A673 (cell line): ENCODE data around the gene CELF5. TPM values are rescaled to one million over a fixed set of nuclear protein-coding genes. Genes with fewer than 3 reads are reported as not detected.
"Not testable (repeated sequence)": the region's sequence is repeated elsewhere in the genome, so short reads cannot be mapped to it uniquely, and the experiment has no call there.

ENCODE experiments used
- BruUV-seq: library from RNA; stranded (reverse); fragments of 400-500 nt; replicated peaks from 2 replicates; lab custom pipeline; 2021; lab: Mats Ljungman, UMichigan
- CTCF ChIA-PET: fragments of 300-600 bp; sonication (Branson Sonifier 250); formaldehyde crosslinking; loops from one replicate; lab custom pipeline; 2022; ENCODE audit warnings: antibody characterized with exemption; lab: Charles Lee
- POLR2A ChIA-PET: fragments of 300-600 bp; sonication (Branson Sonifier 250); formaldehyde crosslinking; loops from one replicate; lab custom pipeline; 2022; ENCODE audit warnings: antibody characterized with exemption; ENCODE audit not compliant: low non-redundant PET; lab: Charles Lee
- DNase-seq: peaks from one replicate; pipeline ENCODE4 v3.0.0-alpha.2; 2015; ENCODE audit warnings: low spot score
- H3K27ac ChIP-seq: fragments of 200-600 bp; sonication (generic); 2 replicates; pipeline ENCODE4 v1.5.1; 2016; ENCODE audit warnings: mixed run types, low read depth, mild to moderate bottlenecking, mixed read lengths, antibody characterized with exemption, low read length; ENCODE audit not compliant: poor library complexity, severe bottlenecking
- H3K27me3 ChIP-seq: fragments of 200-600 bp; sonication (generic); replicated peaks from 2 replicates; pipeline ENCODE4 v1.6.1; 2017; ENCODE audit warnings: mixed run types, low read depth, mild to moderate bottlenecking, mixed read lengths, antibody characterized with exemption, low read length; ENCODE audit not compliant: insufficient read depth, poor library complexity
- H3K36me3 ChIP-seq: fragments of 200-600 bp; sonication (generic); 2 replicates; pipeline ENCODE4 v1.6.1; 2016; ENCODE audit warnings: mixed run types, mild to moderate bottlenecking, mixed read lengths, antibody characterized with exemption, low read length; ENCODE audit not compliant: insufficient read depth, poor library complexity, severe bottlenecking
- H3K4me1 ChIP-seq: fragments of 200-600 bp; sonication (generic); 2 replicates; pipeline ENCODE4 v1.6.1; 2017; ENCODE audit warnings: mixed run types, mild to moderate bottlenecking, mixed read lengths, antibody characterized with exemption, low read length; ENCODE audit not compliant: insufficient read depth, poor library complexity, severe bottlenecking
- H3K4me3 ChIP-seq: fragments of 200-600 bp; sonication (generic); 2 replicates; pipeline ENCODE4 v1.5.1; 2016; ENCODE audit warnings: low read depth, mixed run types, mild to moderate bottlenecking, mixed read lengths, low read length; ENCODE audit not compliant: poor library complexity, severe bottlenecking
- H3K9me3 ChIP-seq: fragments of 200-600 bp; sonication (generic); 2 replicates; pipeline ENCODE4 v1.6.1; 2016; ENCODE audit warnings: mixed run types, low read depth, mild to moderate bottlenecking, mixed read lengths, antibody characterized with exemption, low read length; ENCODE audit not compliant: poor library complexity, severe bottlenecking
- EZH2 ChIP-seq: fragments of 200-600 bp; sonication (generic); IDR thresholded peaks from 2 replicates; pipeline ENCODE4 v1.6.1; 2017; ENCODE audit warnings: borderline replicate concordance, low read depth, mild to moderate bottlenecking, mixed read lengths, antibody characterized with exemption, low read length; ENCODE audit not compliant: poor library complexity, severe bottlenecking
- intact Hi-C: fragments of 100-400 bp; cut with micrococcal nuclease; formaldehyde crosslinking; loops from one replicate; pipeline ENCODE4 v1.10.0; 2022; ENCODE audit not compliant: unreplicated experiment
- total RNA-seq: library from RNA; stranded (reverse); gene quantifications from 2 replicates; pipeline ENCODE4 v1.2.3, GENCODE V29; 2021
- TF ChIP-seq, protein P1 (sequence below): fragments of 300-800, 200-600 bp; sonication (generic); conservative IDR thresholded peaks from 2 replicates; pipeline ENCODE4 v1.5.1; 2017; ENCODE audit warnings: low read depth, mild to moderate bottlenecking, antibody characterized with exemption, low read length, moderate library complexity, mixed read lengths

CELF5 gene
- total RNA-seq, 1 experiment from 2014 or later, result 3.7 TPM

DNA sequence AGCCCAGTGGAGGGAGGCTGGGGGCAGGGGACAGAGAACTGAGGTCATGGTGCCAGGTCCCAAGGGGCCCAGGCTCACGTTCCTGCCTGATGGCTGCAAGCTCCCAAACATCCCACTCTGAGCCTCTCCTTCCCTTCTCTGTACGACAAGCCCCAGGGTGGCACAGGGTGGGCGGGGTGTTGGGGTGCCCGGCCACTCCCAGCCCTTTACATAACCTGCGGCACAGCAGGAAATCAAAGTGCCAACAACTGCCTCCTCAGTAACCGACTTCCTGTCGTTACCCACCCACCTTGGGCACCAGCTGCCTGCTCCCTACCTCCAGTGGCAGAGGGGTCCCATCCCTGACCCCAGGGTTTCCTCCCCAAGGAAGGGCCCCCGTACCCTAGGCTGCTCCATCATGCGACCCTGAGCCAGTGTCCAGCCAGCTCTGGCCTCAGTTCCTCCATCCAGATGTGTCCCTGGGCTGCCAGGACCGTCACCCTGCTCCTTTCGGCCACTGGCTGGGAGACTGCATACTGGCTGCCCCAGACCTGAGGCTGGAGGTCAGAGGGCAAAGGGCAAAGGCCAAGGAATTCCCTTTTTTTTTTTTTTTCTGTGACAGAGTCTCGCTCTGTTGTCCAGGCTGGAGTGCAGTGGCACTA, 114.2 kb downstream of the CELF5 start:
- Histone ChIP-seq H3K36me3 (no peaks in the 10 kb centered on the region), H3K27me3 (no peaks in the 10 kb centered on the region), H3K9me3 (no peaks in the 10 kb centered on the region), H3K4me1 (peaks cover 8% of the 10 kb centered on the region), H3K27ac (no peak overlapping the region), H3K4me3 (no peak overlapping the region)
- intact Hi-C loops, result no loop called here
- no peak for TF ChIP-seq EZH2
- TF ChIP-seq, protein P1, sequence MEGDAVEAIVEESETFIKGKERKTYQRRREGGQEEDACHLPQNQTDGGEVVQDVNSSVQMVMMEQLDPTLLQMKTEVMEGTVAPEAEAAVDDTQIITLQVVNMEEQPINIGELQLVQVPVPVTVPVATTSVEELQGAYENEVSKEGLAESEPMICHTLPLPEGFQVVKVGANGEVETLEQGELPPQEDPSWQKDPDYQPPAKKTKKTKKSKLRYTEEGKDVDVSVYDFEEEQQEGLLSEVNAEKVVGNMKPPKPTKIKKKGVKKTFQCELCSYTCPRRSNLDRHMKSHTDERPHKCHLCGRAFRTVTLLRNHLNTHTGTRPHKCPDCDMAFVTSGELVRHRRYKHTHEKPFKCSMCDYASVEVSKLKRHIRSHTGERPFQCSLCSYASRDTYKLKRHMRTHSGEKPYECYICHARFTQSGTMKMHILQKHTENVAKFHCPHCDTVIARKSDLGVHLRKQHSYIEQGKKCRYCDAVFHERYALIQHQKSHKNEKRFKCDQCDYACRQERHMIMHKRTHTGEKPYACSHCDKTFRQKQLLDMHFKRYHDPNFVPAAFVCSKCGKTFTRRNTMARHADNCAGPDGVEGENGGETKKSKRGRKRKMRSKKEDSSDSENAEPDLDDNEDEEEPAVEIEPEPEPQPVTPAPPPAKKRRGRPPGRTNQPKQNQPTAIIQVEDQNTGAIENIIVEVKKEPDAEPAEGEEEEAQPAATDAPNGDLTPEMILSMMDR, result no peak
- no TSS peak for BruUV-seq
- ChIA-PET POLR2A (no interaction called here), CTCF (interaction anchor here (1.0 kb wide), 1 partner anchor 103 kb away, joined by 4 read pairs; no protein-coding TSS in a partner anchor)
- no peak for DNase-seq

DNA sequence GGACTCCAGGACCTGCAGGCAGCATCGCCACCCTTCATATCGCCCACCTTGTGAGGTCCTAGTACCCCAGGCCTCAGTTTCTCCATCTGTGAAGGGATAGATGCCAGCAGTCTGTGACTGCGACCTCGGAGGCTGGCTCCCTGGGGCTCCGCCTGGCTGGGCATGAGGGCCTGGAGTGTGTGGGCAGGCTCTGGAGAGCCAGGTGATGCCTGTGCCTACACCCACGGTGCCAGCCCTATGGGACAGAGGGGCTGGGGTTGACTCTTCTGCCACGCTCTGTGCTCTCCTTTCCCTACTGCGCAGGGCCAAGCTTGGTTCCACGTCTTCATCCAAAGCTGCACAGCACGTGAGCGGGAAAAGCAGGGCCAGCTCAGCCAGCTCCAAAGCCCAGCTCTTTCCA, 115.9 kb downstream of the CELF5 start:
- DNase-seq, result no peak
- Histone ChIP-seq H3K9me3 (no peaks in the 10 kb centered on the region), H3K36me3 (no peaks in the 10 kb centered on the region), H3K4me3 (no peak overlapping the region), H3K27me3 (no peaks in the 10 kb centered on the region), H3K4me1 (peaks cover 8% of the 10 kb centered on the region), H3K27ac (no peak overlapping the region)
- intact Hi-C loops, result no loop called here
- TF ChIP-seq, protein P1, result no peak
- TF ChIP-seq EZH2, result no peak
- CTCF ChIA-PET, result interaction anchor here (0.5 kb wide), 1 partner anchor 215 kb away, joined by 5 read pairs; no protein-coding TSS in a partner anchor
- BruUV-seq, result no TSS peak
- POLR2A ChIA-PET, result no interaction called here

DNA sequence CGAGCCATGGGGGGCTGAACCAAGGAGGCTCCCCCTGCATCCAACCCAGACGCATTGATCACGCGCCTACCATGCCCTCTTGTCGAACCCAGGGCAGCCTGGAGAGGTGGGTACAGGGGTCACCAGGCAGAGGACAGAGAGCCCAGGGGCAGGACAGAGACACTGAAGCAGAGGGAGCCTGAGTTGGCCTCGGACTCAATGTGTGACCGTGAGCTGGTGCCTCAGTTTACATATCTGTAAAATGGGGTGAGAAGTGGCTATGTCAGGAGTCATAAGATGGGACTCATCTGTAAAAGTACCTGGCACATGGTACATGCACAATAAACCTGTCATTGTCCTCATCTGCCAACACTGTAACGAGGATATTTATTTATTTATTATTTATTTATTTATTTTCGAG, 117.8 kb downstream of the CELF5 start:
- TF ChIP-seq, protein P1, result no peak
- no peak for TF ChIP-seq EZH2
- intact Hi-C loops, result no loop called here
- Histone ChIP-seq H3K4me1 (peaks cover 9% of the 10 kb centered on the region), H3K27me3 (no peaks in the 10 kb centered on the region), H3K27ac (no peak overlapping the region), H3K36me3 (no peaks in the 10 kb centered on the region), H3K4me3 (no peak overlapping the region), H3K9me3 (no peaks in the 10 kb centered on the region)
- CTCF ChIA-PET, result no interaction called here
- POLR2A ChIA-PET, result no interaction called here
- BruUV-seq, result no TSS peak
- DNase-seq, result no peak

DNA sequence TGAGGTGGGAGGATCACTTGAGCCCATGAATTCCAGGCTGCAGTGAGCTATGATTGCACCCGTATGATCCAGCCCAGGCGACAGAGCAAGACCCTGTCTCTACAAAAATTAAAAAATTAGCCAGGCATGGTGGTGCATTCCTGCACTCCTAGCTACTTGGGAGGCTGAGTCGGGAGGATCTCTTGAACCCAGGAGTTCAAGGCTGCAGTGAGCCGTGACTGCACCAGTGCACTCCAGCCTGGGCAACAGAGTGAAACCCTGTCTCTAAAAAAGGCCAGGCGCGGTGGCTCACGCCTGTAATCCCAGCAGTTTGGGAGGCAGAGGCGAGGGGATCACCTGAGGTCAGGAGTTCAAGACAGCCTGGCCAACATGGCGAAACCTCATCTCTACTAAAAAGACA, 118.5 kb downstream of the CELF5 start:
- CTCF ChIA-PET, result interaction anchor here (0.5 to 0.6 kb wide), 2 partner anchors 85 to 124 kb away, joined by 3 to 4 read pairs; no protein-coding TSS in a partner anchor
- not testable (repeated sequence) for BruUV-seq, H3K27ac ChIP-seq

More for the DNA sequence above, 118.5 kb downstream of the CELF5 start:
- H3K9me3 ChIP-seq, DNase-seq, H3K4me3 ChIP-seq, H3K27me3 ChIP-seq, POLR2A ChIA-PET, H3K4me1 ChIP-seq, intact Hi-C loops, H3K36me3 ChIP-seq: not testable (repeated sequence)
